Measurements from ENCODE around the gene RETREG1.

DNA sequence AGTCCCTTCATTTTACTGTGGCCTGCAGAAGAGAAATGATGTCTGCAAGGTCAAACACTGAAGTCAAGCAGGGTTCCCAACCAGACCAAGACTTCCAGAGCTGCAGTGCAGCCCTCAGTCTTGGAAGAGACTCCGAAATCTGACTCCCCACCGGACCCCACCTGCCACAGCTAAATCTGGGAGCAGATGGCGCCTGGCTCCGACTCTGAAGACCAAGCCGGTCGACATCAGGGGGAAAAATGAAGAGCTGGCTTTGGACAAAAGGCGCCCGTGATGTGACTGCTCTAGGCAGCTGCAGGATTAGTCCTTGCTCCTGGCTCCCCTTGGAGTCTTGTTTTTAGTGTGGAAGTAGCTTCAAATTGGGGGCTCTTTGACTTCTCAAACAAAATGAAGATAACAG, 78.8 kb downstream of the RETREG1 start:
- TF ChIP-seq, protein P1, sequence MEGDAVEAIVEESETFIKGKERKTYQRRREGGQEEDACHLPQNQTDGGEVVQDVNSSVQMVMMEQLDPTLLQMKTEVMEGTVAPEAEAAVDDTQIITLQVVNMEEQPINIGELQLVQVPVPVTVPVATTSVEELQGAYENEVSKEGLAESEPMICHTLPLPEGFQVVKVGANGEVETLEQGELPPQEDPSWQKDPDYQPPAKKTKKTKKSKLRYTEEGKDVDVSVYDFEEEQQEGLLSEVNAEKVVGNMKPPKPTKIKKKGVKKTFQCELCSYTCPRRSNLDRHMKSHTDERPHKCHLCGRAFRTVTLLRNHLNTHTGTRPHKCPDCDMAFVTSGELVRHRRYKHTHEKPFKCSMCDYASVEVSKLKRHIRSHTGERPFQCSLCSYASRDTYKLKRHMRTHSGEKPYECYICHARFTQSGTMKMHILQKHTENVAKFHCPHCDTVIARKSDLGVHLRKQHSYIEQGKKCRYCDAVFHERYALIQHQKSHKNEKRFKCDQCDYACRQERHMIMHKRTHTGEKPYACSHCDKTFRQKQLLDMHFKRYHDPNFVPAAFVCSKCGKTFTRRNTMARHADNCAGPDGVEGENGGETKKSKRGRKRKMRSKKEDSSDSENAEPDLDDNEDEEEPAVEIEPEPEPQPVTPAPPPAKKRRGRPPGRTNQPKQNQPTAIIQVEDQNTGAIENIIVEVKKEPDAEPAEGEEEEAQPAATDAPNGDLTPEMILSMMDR (IDR thresholded peaks at IDR 0.05) = no peak
- no peak for TF ChIP-seq POLR2A (IDR thresholded peaks at IDR 0.05)

Measured in heart left ventricle (tissue), 13 donors.